Caco-2 (cell line): ENCODE measurements around the gene LKAAEAR1. TPM values are rescaled to one million over a fixed set of nuclear protein-coding genes. Genes with fewer than 3 reads are reported as not detected.
A peak's percentile ranks its signal among the peaks of the same experiment; 100 is the strongest.

Experiments
- BruUV-seq: library from RNA; stranded (reverse); fragments of 400-500 nt; replicated peaks from 2 replicates; lab custom pipeline; 2021; lab: Mats Ljungman, UMichigan
- CTCF ChIA-PET: fragments of 300-600 bp; sonication (Branson Sonifier 250); formaldehyde crosslinking; loops from one replicate; lab custom pipeline; 2022; ENCODE audit warnings: antibody characterized with exemption; lab: Charles Lee
- POLR2A ChIA-PET: fragments of 300-600 bp; sonication (Branson Sonifier 250); formaldehyde crosslinking; loops from one replicate; lab custom pipeline; 2022; ENCODE audit warnings: antibody characterized with exemption; lab: Charles Lee
- DNase-seq, 2 experiments: peaks; one replicate each; pipeline versions ENCODE4 v3.0.0 to v3.0.0-alpha.2; 2020 to 2022
- H3K27me3 ChIP-seq: replicated peaks from 2 replicates; pipeline ENCODE4 v1.6.0; 2011; ENCODE audit warnings: low read length; ENCODE audit not compliant: control insufficient read depth, insufficient read depth
- H3K36me3 ChIP-seq: 2 replicates; pipeline ENCODE4 v1.5.1; 2011; ENCODE audit warnings: low read length; ENCODE audit not compliant: control insufficient read depth, insufficient read depth
- H3K4me1 ChIP-seq: fragments of 250-450 bp; sonication (Bioruptor Pico); 2 replicates; pipeline ENCODE4 v1.5.1; 2020; ENCODE audit warnings: mild to moderate bottlenecking
- H3K4me3 ChIP-seq: 2 replicates; pipeline ENCODE4 v1.5.1; 2011; ENCODE audit warnings: low read depth, mild to moderate bottlenecking, control low read depth, low read length
- H3K9me3 ChIP-seq: fragments of 250-450 bp; sonication (Bioruptor Pico); 2 replicates; pipeline ENCODE4 v1.5.1; 2020; ENCODE audit warnings: mild to moderate bottlenecking, moderate library complexity
- H3K27ac Mint-ChIP-seq: one replicate; pipeline ENCODE4 v1.8.0; 2022; ENCODE audit warnings: mixed read lengths; ENCODE audit not compliant: unreplicated experiment
- H3K27me3 Mint-ChIP-seq: one replicate; pipeline ENCODE4 v1.8.0; 2022; ENCODE audit warnings: mixed read lengths; ENCODE audit not compliant: insufficient read depth, unreplicated experiment
- H3K36me3 Mint-ChIP-seq: one replicate; pipeline ENCODE4 v1.8.0; 2022; ENCODE audit warnings: mild to moderate bottlenecking, mixed read lengths; ENCODE audit not compliant: insufficient read depth, unreplicated experiment
- H3K4me1 Mint-ChIP-seq: one replicate; pipeline ENCODE4 v1.8.0; 2022; ENCODE audit warnings: low read depth, mixed read lengths; ENCODE audit not compliant: unreplicated experiment
- H3K4me3 Mint-ChIP-seq: one replicate; pipeline ENCODE4 v1.8.0; 2022; ENCODE audit warnings: mild to moderate bottlenecking, moderate library complexity, mixed read lengths; ENCODE audit not compliant: unreplicated experiment
- H3K9me3 Mint-ChIP-seq: one replicate; pipeline ENCODE4 v1.8.0; 2022; ENCODE audit warnings: mixed read lengths; ENCODE audit not compliant: unreplicated experiment
- intact Hi-C: fragments of 100-400 bp; cut with micrococcal nuclease; formaldehyde crosslinking; loops from one replicate; pipeline ENCODE4 v1.10.0; 2022; ENCODE audit not compliant: unreplicated experiment
- total RNA-seq: library from RNA; stranded (reverse); gene quantifications from 2 replicates; pipeline ENCODE4 v1.2.3, GENCODE V29; 2022
- TF ChIP-seq, protein P1 (sequence below), 2 experiments: fragments of 200-600 bp in 1 of 2; IDR thresholded peaks; 1 replicate in 1 of 2; 2 replicates in 1 of 2; pipeline versions ENCODE4 v1.5.1 to v1.8.0; 2011 to 2022; ENCODE audit warnings: antibody characterized with exemption in 1 of 2, control low read depth in 1 of 2, inconsistent platforms in 1 of 2, low read depth in 1 of 2, low read length in 1 of 2, mild to moderate bottlenecking in 1 of 2, moderate library complexity in 1 of 2; ENCODE audit not compliant: insufficient read depth in 1 of 2, severe bottlenecking in 1 of 2, unreplicated experiment in 1 of 2

The LKAAEAR1 gene
- total RNA-seq, 1 experiment from 2014 or later: not detected

DNA sequence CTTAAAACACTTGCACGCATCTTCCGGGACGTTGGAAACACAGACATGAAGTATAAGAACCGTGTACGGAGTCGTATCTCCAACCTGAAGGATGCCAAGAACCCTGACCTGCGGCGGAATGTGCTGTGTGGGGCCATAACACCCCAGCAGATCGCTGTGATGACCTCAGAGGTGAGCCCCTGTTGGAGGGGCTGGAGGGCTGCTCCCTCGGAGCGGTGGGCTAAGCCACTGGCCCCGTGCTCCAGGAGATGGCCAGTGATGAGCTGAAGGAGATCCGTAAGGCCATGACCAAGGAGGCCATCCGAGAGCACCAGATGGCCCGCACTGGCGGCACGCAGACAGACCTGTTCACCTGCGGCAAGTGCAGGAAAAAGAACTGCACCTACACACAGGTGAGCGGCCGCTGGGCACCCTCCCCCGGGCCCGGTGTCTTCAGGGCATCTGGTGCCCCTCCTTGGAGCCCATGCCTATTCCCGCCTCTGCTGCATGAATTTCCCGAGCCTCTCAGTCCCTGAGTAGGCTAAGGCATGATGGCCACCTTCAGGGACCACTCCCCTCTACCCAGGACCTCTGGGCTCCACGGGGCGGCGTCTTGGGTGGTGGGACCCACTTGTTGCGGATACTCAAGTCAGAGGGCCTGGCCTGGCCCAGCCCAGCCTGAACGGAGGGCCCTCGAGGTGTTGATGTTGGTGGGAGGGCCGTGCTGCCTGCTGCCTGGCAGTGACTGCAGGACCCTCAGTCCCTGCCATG is 13.8 kb downstream of the LKAAEAR1 start:
- Histone ChIP-seq H3K9me3 (no peaks in the 10 kb centered on the region), H3K36me3 (no peaks in the 10 kb centered on the region), H3K4me3 (no peak overlapping the region), H3K27me3 (no peaks in the 10 kb centered on the region), H3K4me1 (no peaks in the 10 kb centered on the region)
- POLR2A ChIA-PET: no interaction called here
- TF ChIP-seq, protein P1, sequence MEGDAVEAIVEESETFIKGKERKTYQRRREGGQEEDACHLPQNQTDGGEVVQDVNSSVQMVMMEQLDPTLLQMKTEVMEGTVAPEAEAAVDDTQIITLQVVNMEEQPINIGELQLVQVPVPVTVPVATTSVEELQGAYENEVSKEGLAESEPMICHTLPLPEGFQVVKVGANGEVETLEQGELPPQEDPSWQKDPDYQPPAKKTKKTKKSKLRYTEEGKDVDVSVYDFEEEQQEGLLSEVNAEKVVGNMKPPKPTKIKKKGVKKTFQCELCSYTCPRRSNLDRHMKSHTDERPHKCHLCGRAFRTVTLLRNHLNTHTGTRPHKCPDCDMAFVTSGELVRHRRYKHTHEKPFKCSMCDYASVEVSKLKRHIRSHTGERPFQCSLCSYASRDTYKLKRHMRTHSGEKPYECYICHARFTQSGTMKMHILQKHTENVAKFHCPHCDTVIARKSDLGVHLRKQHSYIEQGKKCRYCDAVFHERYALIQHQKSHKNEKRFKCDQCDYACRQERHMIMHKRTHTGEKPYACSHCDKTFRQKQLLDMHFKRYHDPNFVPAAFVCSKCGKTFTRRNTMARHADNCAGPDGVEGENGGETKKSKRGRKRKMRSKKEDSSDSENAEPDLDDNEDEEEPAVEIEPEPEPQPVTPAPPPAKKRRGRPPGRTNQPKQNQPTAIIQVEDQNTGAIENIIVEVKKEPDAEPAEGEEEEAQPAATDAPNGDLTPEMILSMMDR (IDR thresholded peaks at IDR 0.05; ENCODE audit: insufficient read depth in 1 of 2, low read depth in 1 of 2, low read length in 1 of 2, severe bottlenecking in 1 of 2, unreplicated experiment in 1 of 2): no peak
- no TSS peak for BruUV-seq
- H3K4me3 Mint-ChIP-seq: no peak overlapping the region
- intact Hi-C loops: no loop called here
- DNase-seq: no peak
- peaks cover 7% of the 10 kb centered on the region for H3K4me1 Mint-ChIP-seq
- H3K27ac Mint-ChIP-seq: no peak overlapping the region
- CTCF ChIA-PET: interaction anchor here (0.7 to 2.1 kb wide), 5 partner anchors 8 to 66 kb away, joined by 3 to 10 read pairs (median 5); partner anchors contain the start of genes LKAAEAR1, OPRL1, RGS19 and TCEA2
- H3K27me3 Mint-ChIP-seq: no peaks in the 10 kb centered on the region
- H3K36me3 Mint-ChIP-seq: peaks cover 17% of the 10 kb centered on the region
- no peaks in the 10 kb centered on the region for H3K9me3 Mint-ChIP-seq

DNA sequence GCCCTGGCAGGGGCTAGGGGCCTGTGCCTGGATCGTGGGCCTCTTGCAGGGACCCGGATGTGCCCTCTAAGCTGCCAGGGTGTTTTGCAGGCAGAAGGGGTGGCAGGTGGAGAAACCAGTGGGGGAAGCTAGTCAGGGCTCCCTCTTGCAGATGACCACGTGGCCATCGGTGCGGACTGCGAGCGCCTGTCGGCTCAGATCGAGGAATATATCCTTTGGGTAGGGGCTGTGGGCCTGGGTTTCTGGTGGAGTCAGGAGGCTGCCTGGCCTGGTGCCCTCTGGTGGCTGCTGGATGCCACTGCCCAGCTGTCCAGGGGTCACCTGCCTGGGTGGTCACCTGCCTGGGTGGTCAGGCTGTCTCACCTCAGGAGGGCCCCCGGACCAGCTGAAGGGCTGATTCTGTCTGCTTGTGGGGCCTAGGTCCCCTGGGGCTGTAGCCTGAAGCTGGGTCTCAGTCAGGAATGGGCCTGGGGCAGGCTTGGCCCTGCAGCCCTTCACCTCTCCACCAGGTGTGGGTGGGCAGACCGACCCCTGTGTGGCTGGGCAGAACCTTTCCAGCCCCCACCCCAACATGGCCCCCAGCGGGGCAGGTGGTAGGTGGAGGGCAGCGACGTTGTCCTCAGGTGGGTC is 14.5 kb downstream of the LKAAEAR1 start:
- BruUV-seq: no TSS peak
- Mint-ChIP-seq H3K4me1 (peaks cover 12% of the 10 kb centered on the region), H3K4me3 (no peak overlapping the region), H3K36me3 (peaks cover 17% of the 10 kb centered on the region), H3K27me3 (no peaks in the 10 kb centered on the region), H3K27ac (no peak overlapping the region), H3K9me3 (no peaks in the 10 kb centered on the region)
- TF ChIP-seq, protein P1 (IDR thresholded peaks at IDR 0.05; ENCODE audit: insufficient read depth in 1 of 2, low read depth in 1 of 2, low read length in 1 of 2, severe bottlenecking in 1 of 2, unreplicated experiment in 1 of 2): peak; percentile 99
- H3K9me3 ChIP-seq: no peaks in the 10 kb centered on the region
- DNase-seq: peak; percentile 84 to 88
- ChIA-PET CTCF (interaction anchor here (0.7 to 2.1 kb wide), 4 partner anchors 10 to 65 kb away, joined by 3 to 10 read pairs (median 5); partner anchors contain the start of genes LKAAEAR1, OPRL1 and RGS19), POLR2A (no interaction called here)
- intact Hi-C loops: loop anchor here (1.0 to 10.0 kb wide), 3 partner anchors 30 to 175 kb away; partner anchors contain the start of gene DNAJC5
- H3K4me3 ChIP-seq: no peak overlapping the region
- H3K27me3 ChIP-seq: no peaks in the 10 kb centered on the region
- H3K4me1 ChIP-seq: no peaks in the 10 kb centered on the region
- H3K36me3 ChIP-seq: no peaks in the 10 kb centered on the region

- H3K27me3 Mint-ChIP-seq: no peaks in the 10 kb centered on the region
- H3K4me3 ChIP-seq: no peak overlapping the region
- BruUV-seq: no TSS peak
- TF ChIP-seq, protein P1 (IDR thresholded peaks at IDR 0.05; ENCODE audit: insufficient read depth in 1 of 2, low read depth in 1 of 2, low read length in 1 of 2, severe bottlenecking in 1 of 2, unreplicated experiment in 1 of 2): no peak
- ChIA-PET POLR2A (no interaction called here), CTCF (interaction anchor here (1.2 to 2.1 kb wide), 3 partner anchors 11 to 31 kb away, joined by 5 to 10 read pairs (median 5); partner anchors contain the start of genes LKAAEAR1, OPRL1 and RGS19)
- H3K4me1 ChIP-seq: 0 out of 2 replicates have a peak, but pooled peaks cover under 1% of the 10 kb centered on the region
- no peaks in the 10 kb centered on the region for H3K27me3 ChIP-seq
- H3K36me3 ChIP-seq: no peaks in the 10 kb centered on the region
- no peaks in the 10 kb centered on the region for H3K9me3 Mint-ChIP-seq
- H3K9me3 ChIP-seq: no peaks in the 10 kb centered on the region
- DNase-seq: no peak
- no peak overlapping the region for H3K4me3 Mint-ChIP-seq
- no peak overlapping the region for H3K27ac Mint-ChIP-seq
- H3K4me1 Mint-ChIP-seq: peaks cover 13% of the 10 kb centered on the region
- H3K36me3 Mint-ChIP-seq: peaks cover 17% of the 10 kb centered on the region
- intact Hi-C loops: loop anchor here (1.0 to 10.0 kb wide), 3 partner anchors 30 to 174 kb away; partner anchors contain the start of gene DNAJC5
Observed at GRCh38 chr20:64069209-64069613, 15.0 kb downstream of the LKAAEAR1 start.
